Measurements from ENCODE around the gene JMJD7.

- no peak for TF ChIP-seq ZC3H10 (CRISPR knock-in tag; IDR thresholded peaks at IDR 0.05)
- no peak for TF ChIP-seq TSHZ2 (CRISPR knock-in tag; IDR thresholded peaks at IDR 0.05)
- no peak for TF ChIP-seq ZFP30 (CRISPR knock-in tag; IDR thresholded peaks at IDR 0.05)
- no peak for TF ChIP-seq CREB5 (CRISPR knock-in tag; IDR thresholded peaks at IDR 0.05; ENCODE audit: low read depth)
- no peak for TF ChIP-seq PATZ1 (CRISPR knock-in tag; IDR thresholded peaks at IDR 0.05; ENCODE audit: borderline replicate concordance)
- no peak for TF ChIP-seq PPARA (CRISPR knock-in tag; IDR thresholded peaks at IDR 0.05; ENCODE audit: borderline replicate concordance)
- no peak for TF ChIP-seq CSRNP3 (CRISPR knock-in tag; IDR thresholded peaks at IDR 0.05)
- TF ChIP-seq POU6F1 (CRISPR knock-in tag; IDR thresholded peaks at IDR 0.05; ENCODE audit: borderline replicate concordance, low read depth): no peak
- TF ChIP-seq ISL1 (CRISPR knock-in tag; IDR thresholded peaks at IDR 0.05): no peak
Measured at GRCh38 chr15:41849861-41850260, 22.0 kb downstream of the JMJD7 start.
